HG03442 (cell line): Measurements from ENCODE around the gene MGMT.

Source experiments
- ATAC-seq: cut with Tn5 transposase; IDR thresholded peaks from one replicate; pipeline ENCODE4 v1.9.1; 2021; ENCODE audit warnings: mild to moderate bottlenecking, moderate library complexity; ENCODE audit not compliant: unreplicated experiment

MGMT gene

GRCh38 chr10:129450391-129450790 is 16.6 kb upstream of the MGMT start:
- no peak for ATAC-seq

- ATAC-seq = no peak
These were observed 11.4 kb upstream of the MGMT start for GRCh38 chr10:129455625-129456024.

GRCh38 chr10:129459762-129460539 is 7.1 kb upstream of the MGMT start:
- no peak for ATAC-seq

GRCh38 chr10:129462257-129462795 is 4.7 kb upstream of the MGMT start:
- no peak for ATAC-seq

- ATAC-seq = no peak
These were observed 2.8 kb upstream of the MGMT start for GRCh38 chr10:129464251-129464650.

- ATAC-seq = peak; percentile 3
These were observed 992 bp upstream of the MGMT start for GRCh38 chr10:129465796-129466702.

- ATAC-seq = peak; percentile 5
These were observed 471 bp downstream of the MGMT start for GRCh38 chr10:129467359-129468064.

GRCh38 chr10:129468187-129468586 is 1.1 kb downstream of the MGMT start:
- no peak for ATAC-seq

- no peak for ATAC-seq
These were observed 3.2 kb downstream of the MGMT start for GRCh38 chr10:129470103-129470851.

GRCh38 chr10:129471447-129472175 is 4.6 kb downstream of the MGMT start:
- ATAC-seq = no peak

- ATAC-seq = peak; percentile 68
These were observed 5.9 kb downstream of the MGMT start for GRCh38 chr10:129472696-129473555.

GRCh38 chr10:129474642-129475041 is 7.6 kb downstream of the MGMT start:
- ATAC-seq = no peak

GRCh38 chr10:129476431-129476830 is 9.4 kb downstream of the MGMT start:
- ATAC-seq = no peak

- no peak for ATAC-seq
These were observed 10.0 kb downstream of the MGMT start for GRCh38 chr10:129477051-129477450.

GRCh38 chr10:129481641-129482040 is 14.6 kb downstream of the MGMT start:
- ATAC-seq = no peak

- ATAC-seq = no peak
These were observed 16.5 kb downstream of the MGMT start for GRCh38 chr10:129483430-129484010.

- no peak for ATAC-seq
These were observed 19.8 kb downstream of the MGMT start for GRCh38 chr10:129486805-129487204.

- no peak for ATAC-seq
These were observed 24.2 kb downstream of the MGMT start for GRCh38 chr10:129491123-129491734.
